Fibroblast of pulmonary artery (primary cell): ENCODE results near the gene LCOR.

Experiments
- DNase-seq: peaks from one replicate; pipeline ENCODE4 v3.0.0-alpha.2; 2010; ENCODE audit warnings: low read depth
- H3K4me3 ChIP-seq: replicated peaks from 2 replicates; pipeline ENCODE4 v1.5.1; 2011; ENCODE audit warnings: low read depth, mild to moderate bottlenecking, control low read depth, low read length, moderate library complexity
- TF ChIP-seq, protein P1 (sequence below): IDR thresholded peaks from 2 replicates; pipeline ENCODE4 v1.5.1; 2011; ENCODE audit warnings: mild to moderate bottlenecking, control low read depth, low read length, inconsistent platforms; ENCODE audit errors: missing control alignments

The LCOR gene

DNA sequence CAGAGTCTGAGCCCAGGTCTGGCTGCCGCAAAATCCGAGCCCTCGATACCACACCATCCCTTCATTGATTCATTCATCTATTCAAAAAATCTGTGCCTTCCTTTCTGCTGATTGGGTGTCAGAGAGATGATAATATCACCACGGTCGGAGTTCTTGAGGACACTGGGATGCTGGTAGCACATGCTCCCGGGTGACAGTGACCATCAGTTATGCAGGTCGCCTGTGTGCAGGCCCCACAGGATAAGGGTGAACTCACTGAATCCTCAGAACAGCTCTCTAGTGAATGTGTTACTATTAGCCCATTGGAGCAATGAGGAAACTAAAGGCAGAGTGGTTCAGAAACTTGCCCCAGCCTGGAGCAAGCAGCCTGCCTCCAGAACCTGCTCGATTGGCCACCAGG, 208.6 kb downstream of the LCOR start:
- H3K4me3 ChIP-seq = no peak overlapping the region
- TF ChIP-seq, protein P1, sequence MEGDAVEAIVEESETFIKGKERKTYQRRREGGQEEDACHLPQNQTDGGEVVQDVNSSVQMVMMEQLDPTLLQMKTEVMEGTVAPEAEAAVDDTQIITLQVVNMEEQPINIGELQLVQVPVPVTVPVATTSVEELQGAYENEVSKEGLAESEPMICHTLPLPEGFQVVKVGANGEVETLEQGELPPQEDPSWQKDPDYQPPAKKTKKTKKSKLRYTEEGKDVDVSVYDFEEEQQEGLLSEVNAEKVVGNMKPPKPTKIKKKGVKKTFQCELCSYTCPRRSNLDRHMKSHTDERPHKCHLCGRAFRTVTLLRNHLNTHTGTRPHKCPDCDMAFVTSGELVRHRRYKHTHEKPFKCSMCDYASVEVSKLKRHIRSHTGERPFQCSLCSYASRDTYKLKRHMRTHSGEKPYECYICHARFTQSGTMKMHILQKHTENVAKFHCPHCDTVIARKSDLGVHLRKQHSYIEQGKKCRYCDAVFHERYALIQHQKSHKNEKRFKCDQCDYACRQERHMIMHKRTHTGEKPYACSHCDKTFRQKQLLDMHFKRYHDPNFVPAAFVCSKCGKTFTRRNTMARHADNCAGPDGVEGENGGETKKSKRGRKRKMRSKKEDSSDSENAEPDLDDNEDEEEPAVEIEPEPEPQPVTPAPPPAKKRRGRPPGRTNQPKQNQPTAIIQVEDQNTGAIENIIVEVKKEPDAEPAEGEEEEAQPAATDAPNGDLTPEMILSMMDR = no peak
- DNase-seq = no peak

DNA sequence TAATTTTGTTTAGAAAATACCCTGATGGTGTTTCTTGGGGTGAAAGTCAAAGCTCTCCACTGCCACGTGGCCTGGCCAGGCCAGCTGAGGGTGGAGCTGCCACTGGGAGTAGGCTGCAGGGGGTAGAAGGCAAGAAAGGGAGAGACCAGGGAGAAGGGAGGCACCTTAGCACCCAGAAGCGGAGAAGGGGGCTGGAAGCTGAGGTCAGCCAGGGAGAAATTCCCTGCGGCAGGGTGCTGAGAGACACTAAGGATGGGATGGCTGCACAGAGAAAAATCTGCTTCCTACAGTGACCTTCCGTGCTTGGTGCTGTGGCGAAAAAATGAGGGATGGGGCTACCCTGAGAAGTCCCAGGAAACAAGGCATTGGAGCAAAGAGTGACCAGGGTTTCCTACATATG, 210.0 kb downstream of the LCOR start:
- DNase-seq = no peak
- TF ChIP-seq, protein P1 = no peak
- H3K4me3 ChIP-seq = no peak overlapping the region

DNA sequence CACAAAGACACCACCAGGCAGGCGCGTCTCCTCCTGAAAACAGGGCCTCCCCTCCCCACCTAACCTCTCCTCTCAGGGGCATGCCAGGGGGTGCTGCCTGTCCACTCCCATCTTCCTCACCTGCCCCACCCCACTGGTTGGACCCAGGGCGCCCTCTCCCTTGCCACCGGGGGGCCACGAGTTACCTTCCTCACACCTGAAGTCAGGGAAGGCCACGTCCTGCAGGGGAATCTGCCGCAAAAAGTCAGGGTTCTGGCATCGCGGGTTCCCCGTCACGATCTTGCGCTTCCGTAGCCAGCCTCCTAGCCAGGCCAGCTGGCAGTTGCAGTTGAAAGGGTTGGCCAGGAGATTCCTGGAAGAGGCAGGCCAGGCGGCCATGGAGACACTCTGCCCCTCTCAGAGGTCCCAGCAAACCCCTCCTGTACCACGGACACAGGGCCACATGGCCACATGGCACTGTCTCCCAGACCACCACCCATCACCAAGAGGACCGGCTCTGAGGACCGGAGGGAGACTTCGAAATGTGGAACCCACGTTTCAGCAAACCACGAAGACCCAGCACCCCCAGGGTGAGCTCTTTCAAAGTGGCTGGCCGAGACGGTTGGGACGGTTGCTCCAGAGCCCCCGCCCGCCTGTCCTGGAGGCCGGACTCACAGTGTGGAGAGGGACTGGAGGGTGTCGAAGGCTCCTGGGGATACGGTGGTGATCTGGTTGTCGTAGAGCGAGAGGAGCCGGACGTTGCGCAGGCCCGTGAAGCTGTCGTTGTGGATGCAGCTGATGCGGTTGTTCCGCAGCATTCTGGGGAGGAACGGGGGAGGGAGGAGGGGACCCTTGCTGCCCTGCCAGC, 210.8 kb downstream of the LCOR start:
- no peak for DNase-seq
- TF ChIP-seq, protein P1 = no peak
- no peak overlapping the region for H3K4me3 ChIP-seq

DNA sequence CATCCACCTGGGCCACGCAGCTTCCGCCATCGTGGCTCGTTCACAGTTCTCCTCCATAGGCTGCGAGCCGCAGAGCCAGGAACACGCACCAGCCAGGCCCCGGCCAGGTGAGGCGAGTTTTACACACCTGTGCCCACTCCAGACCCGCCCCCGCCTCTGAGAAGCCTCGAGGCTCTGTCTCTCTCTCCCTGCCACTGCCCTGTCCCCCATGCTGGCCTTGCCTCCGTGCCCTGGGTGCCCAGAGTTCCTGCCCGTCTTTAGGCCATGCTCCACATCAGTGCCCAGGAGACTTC, 211.4 kb downstream of the LCOR start:
- H3K4me3 ChIP-seq = no peak overlapping the region
- TF ChIP-seq, protein P1 = no peak
- DNase-seq = no peak
